GM10266 (cell line): ENCODE measurements around the gene LAMTOR4.

ENCODE experiments used
- DNase-seq: peaks from one replicate; pipeline ENCODE4 v3.0.0; 2012; ENCODE audit errors: extremely low spot score
- TF ChIP-seq, protein P1 (sequence below): IDR thresholded peaks from 2 replicates; pipeline ENCODE4 v1.5.1; 2012; ENCODE audit warnings: mild to moderate bottlenecking, low read depth; ENCODE audit not compliant: control insufficient read depth, insufficient read depth; ENCODE audit errors: missing control alignments

LAMTOR4 gene

DNA sequence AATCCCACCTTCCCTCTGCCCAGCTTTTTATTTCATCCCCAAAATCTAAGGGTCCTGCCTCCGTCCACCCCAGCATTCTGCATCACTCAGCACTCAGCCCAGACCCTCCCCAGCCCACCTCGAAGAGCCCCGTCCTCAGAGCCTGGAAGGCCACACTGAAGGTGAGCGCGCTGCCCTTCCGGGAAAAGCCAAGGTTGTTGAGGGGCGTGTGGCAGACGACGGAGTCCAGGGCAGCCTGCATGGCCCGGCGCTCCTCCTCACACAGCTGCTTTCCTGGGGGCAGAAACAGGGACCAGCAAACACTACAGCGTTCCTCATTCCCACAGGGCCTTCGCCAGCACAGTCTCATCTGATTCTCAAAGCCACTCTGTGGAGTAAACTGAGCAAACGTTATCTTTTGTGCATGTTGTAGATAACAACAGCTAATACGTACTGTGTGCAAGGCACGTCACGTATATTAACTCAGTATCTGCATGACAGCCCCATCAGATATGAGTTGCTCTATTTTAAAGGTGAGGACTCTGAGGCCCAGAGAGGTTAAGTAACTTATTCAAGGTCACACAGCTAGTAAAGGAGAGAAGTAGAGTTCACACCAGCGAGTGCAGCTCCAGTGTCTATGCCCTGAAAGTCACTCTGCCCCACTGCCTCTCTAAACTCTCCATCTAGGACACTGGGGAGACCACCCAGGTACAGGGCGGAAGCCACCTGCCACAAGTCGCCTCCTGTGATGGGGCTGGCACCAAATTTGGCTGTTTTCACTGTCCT is 7.0 kb downstream of the LAMTOR4 start:
- TF ChIP-seq, protein P1, sequence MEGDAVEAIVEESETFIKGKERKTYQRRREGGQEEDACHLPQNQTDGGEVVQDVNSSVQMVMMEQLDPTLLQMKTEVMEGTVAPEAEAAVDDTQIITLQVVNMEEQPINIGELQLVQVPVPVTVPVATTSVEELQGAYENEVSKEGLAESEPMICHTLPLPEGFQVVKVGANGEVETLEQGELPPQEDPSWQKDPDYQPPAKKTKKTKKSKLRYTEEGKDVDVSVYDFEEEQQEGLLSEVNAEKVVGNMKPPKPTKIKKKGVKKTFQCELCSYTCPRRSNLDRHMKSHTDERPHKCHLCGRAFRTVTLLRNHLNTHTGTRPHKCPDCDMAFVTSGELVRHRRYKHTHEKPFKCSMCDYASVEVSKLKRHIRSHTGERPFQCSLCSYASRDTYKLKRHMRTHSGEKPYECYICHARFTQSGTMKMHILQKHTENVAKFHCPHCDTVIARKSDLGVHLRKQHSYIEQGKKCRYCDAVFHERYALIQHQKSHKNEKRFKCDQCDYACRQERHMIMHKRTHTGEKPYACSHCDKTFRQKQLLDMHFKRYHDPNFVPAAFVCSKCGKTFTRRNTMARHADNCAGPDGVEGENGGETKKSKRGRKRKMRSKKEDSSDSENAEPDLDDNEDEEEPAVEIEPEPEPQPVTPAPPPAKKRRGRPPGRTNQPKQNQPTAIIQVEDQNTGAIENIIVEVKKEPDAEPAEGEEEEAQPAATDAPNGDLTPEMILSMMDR: no peak
- no peak for DNase-seq

- no peak for DNase-seq
- TF ChIP-seq, protein P1: no peak
These were observed 7.8 kb downstream of the LAMTOR4 start for GRCh38 chr7:100156331-100157068.

DNA sequence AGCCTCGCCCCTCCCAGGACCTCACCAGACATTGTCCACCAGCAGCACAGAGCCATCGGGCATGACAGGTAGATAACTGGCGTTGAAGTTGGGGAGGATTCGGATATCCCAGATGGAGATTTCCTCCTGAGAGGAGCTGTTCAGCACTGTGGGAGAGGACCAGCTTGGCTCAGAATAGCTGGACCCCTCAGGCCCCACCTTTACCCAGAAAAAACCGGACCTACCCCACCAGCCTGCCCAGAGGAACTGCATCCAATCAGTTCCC is 8.3 kb downstream of the LAMTOR4 start:
- TF ChIP-seq, protein P1: no peak
- DNase-seq: no peak

DNA sequence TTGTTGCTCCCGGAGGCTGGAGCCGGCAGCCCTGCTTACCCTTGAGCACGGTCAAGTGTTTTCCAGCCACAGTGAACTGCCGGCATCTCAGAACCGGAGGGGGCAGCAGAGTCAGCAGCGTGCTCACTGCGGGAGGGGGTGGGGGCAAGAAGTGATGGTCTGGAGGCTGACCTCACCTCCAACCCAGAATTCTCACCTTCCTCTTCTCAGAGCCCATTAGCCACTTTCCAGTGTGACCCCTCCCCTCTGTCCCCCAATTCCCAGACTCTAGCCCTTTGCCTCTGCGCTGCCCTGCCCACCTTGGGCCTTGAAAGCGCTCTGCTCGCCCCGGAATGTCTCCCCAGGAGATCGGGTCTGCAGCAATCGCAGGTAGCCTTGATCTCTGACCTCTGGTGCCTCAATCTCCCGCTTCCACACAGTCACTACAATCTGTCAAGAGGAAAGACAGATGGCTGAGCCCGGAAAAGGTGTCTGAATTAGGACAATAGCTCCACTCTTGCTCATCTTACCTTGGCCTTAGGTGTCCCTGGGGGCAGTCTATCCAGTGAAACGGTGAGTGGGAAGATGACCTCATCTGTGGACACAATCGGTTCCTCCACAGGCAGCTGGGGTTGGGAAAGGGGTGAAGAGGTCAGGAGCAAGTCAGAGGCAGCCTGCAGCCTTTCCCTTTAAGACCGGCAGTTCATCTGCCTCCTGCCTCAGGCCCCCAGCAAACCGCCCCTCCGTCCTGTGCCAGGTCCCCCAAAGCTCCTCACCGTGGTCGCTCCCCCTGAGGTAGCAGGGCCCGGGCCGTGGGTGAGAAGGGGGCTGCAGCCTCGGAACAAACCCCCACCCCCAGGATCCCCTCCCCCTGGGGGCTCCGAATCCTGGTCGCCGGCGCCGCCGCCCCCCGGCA is 8.9 kb downstream of the LAMTOR4 start:
- no peak for DNase-seq
- TF ChIP-seq, protein P1: no peak

- DNase-seq: peak; percentile 97
- TF ChIP-seq, protein P1: no peak
These were observed 9.7 kb downstream of the LAMTOR4 start, which contains the start of gene TRAPPC14 for GRCh38 chr7:100158229-100159098. TRAPPC14 (minus strand) TSS chr7:100158723; CDS start chr7:100158499, 224 bp downstream.

DNA sequence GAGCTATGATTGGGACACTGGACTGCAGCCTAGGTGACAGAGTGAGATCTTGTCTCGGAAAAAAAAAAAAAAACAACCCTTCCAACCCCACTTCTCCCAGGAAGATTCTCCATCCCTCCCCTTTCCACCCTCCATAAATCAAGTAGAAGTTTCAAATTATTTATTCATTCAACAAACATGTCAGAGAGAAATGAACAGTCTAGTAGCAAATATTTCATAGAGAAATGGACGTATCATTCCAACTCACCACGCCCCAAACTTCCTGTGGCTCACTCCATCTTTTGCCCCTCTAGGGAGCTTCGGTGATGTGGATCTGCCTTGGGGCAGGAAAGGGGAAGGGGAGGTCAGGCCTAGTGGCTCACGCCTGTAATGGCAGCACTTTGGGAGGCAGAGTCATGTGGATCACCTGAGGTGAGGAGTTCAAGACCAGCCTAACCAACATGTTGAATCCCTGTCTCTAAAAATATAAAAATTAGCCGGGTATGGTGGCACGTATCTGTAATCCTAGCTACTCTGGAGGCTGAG is 10.4 kb downstream of the LAMTOR4 start:
- no peak for DNase-seq
- TF ChIP-seq, protein P1: no peak
